Mucosa of rectum (tissue), 2 donors: ENCODE results near the gene ADGRL3.

Experiments used
- H3K27ac ChIP-seq, 2 donors: one replicate each; pipeline ENCODE4 v1.7.0; 2013; ENCODE audit warnings: inconsistent platforms in 2 of 2, low read depth in 2 of 2, low read length in 2 of 2
- H3K27me3 ChIP-seq, 2 donors: one replicate each; pipeline ENCODE4 v1.7.0; 2013; ENCODE audit warnings: low read length in 2 of 2; ENCODE audit not compliant: control insufficient read depth in 2 of 2, insufficient read depth in 2 of 2
- H3K36me3 ChIP-seq, 2 donors: one replicate each; pipeline ENCODE4 v1.7.0; 2013; ENCODE audit warnings: low read length in 2 of 2; ENCODE audit not compliant: control insufficient read depth in 2 of 2, insufficient read depth in 2 of 2
- H3K4me1 ChIP-seq, 2 donors: one replicate each; pipeline ENCODE4 v1.7.0; 2013; ENCODE audit warnings: low read length in 2 of 2, mild to moderate bottlenecking in 1 of 2; ENCODE audit not compliant: control insufficient read depth in 2 of 2, insufficient read depth in 2 of 2
- H3K4me3 ChIP-seq, 2 donors: one replicate each; pipeline ENCODE4 v1.7.0; 2013; ENCODE audit warnings: low read length in 2 of 2
- H3K9ac ChIP-seq, 2 donors: one replicate each; pipeline ENCODE4 v1.7.0; 2013; ENCODE audit warnings: low read length in 2 of 2, low read depth in 1 of 2, mild to moderate bottlenecking in 1 of 2
- H3K9me3 ChIP-seq, 2 donors: one replicate each; pipeline ENCODE4 v1.7.0; 2013; ENCODE audit warnings: low read length in 2 of 2; ENCODE audit not compliant: control insufficient read depth in 2 of 2
- donor health status: healthy.
- donor health status: Normal muscosa, but diverticular disease.

The ADGRL3 gene

DNA sequence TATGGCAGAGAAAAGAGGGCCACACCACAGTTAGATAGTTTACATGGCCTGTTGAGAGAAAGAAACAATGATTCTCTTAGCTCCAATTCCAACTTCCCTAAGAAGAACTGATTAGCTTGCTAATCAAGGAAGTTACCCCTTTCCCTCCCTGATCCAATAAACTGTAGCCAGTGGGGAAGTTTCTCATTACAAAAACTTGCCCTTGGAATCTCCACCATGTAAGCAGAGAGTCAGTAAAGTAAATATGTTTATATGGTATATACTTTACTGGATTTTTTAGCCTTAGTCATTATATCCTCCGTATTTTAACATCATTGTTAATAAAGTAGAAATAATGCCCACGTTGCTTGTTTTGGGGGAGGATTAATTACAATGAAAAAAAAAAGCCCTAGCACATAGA, 7.7 kb upstream of the ADGRL3 start:
- Histone ChIP-seq H3K9me3 (no peaks in the 10 kb centered on the region), H3K27me3 (no peaks in the 10 kb centered on the region), H3K9ac (no peak overlapping the region), H3K4me3 (no peak overlapping the region), H3K36me3 (no peaks in the 10 kb centered on the region), H3K27ac (no peak overlapping the region), H3K4me1 (no peaks in the 10 kb centered on the region)

GRCh38 chr4:61193863-61194262, 6.3 kb upstream of the ADGRL3 start:
- no peak overlapping the region for H3K4me3 ChIP-seq
- H3K9me3 ChIP-seq: no peaks in the 10 kb centered on the region
- peaks cover 0 to 2% of the 10 kb centered on the region in 2 donors for H3K27me3 ChIP-seq
- H3K9ac ChIP-seq: no peak overlapping the region
- H3K4me1 ChIP-seq: no peaks in the 10 kb centered on the region
- H3K27ac ChIP-seq: no peak overlapping the region
- H3K36me3 ChIP-seq: no peaks in the 10 kb centered on the region

GRCh38 chr4:61194571-61194970, 5.6 kb upstream of the ADGRL3 start:
- Histone ChIP-seq H3K4me1 (no peaks in the 10 kb centered on the region), H3K27me3 (peaks cover 0 to 5% of the 10 kb centered on the region in 2 donors), H3K27ac (no peak overlapping the region), H3K36me3 (no peaks in the 10 kb centered on the region), H3K9me3 (no peaks in the 10 kb centered on the region), H3K9ac (no peak overlapping the region), H3K4me3 (no peak overlapping the region)

DNA sequence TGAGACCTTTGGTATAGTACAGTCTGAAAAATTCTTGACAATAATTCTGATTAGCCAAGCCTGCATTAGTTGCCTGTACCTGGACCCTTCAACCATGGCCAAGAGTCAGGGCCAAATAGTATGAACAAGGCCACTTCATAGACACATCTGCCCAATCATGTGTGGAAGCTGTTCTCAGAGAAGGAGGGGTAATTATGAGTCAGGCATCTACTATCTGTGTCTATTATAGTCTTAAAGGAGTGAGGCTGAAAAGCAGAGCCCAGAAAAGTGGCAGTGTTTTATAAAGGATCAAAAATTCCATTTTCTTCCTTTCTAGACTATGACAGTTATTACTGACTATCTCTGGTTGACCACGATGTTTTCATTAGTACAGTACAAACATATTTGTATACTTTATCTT, 5.0 kb upstream of the ADGRL3 start:
- H3K36me3 ChIP-seq: no peaks in the 10 kb centered on the region
- H3K27me3 ChIP-seq: peaks cover 0 to 6% of the 10 kb centered on the region in 2 donors
- no peaks in the 10 kb centered on the region for H3K9me3 ChIP-seq
- H3K9ac ChIP-seq: no peak overlapping the region
- H3K27ac ChIP-seq: no peak overlapping the region
- no peaks in the 10 kb centered on the region for H3K4me1 ChIP-seq
- no peak overlapping the region for H3K4me3 ChIP-seq

GRCh38 chr4:61198686-61199085, 1.4 kb upstream of the ADGRL3 start:
- no peak overlapping the region for H3K27ac ChIP-seq
- H3K36me3 ChIP-seq: no peaks in the 10 kb centered on the region
- H3K4me1 ChIP-seq: no peaks in the 10 kb centered on the region
- H3K9ac ChIP-seq: no peak overlapping the region
- H3K4me3 ChIP-seq: no peak overlapping the region
- peaks cover 6 to 19% of the 10 kb centered on the region in 2 donors for H3K27me3 ChIP-seq
- no peaks in the 10 kb centered on the region for H3K9me3 ChIP-seq

- H3K4me3 ChIP-seq: peak overlapping the region; percentile 34 to 43
- peaks cover 6 to 19% of the 10 kb centered on the region in 2 donors for H3K27me3 ChIP-seq
- H3K9ac ChIP-seq: no peak overlapping the region
- no peaks in the 10 kb centered on the region for H3K4me1 ChIP-seq
- no peak overlapping the region for H3K27ac ChIP-seq
- no peaks in the 10 kb centered on the region for H3K36me3 ChIP-seq
- no peaks in the 10 kb centered on the region for H3K9me3 ChIP-seq
Measured at GRCh38 chr4:61199873-61200186, 296 bp upstream of the ADGRL3 start.

DNA sequence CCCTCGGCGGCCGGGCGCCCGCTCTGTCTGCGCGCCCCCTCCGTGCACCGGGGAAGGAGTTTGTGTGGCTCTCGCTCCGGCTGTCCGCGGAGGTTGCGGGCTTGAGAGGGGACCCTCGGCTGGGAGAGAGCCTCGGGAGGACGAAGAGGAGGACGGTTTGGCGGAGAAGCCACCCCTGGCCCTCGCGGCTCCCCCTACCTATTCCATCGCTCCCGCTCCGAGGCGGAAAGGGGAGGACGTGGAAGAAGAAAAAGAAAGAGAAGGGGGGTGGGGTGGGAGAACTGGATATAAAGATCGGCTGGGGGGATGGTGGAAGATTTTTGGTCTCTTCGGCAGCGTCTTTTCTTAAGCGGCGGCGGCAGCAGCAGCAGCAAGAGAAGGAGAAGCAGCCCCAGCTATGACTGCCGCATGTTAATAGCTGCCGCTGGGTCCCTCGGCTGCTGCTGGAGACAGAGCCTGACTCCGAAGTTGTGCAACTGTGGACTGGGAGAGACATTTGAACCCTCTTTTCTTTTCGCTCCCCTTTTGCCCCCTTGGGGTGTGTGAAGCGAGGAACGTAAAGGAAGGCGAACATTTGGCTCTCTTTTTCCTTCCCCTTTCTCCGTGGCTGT, 895 bp downstream of the ADGRL3 start:
- no peaks in the 10 kb centered on the region for H3K36me3 ChIP-seq
- peak overlapping the region; percentile 59 to 78 for H3K4me3 ChIP-seq
- peaks cover 6 to 19% of the 10 kb centered on the region in 2 donors for H3K27me3 ChIP-seq
- no peaks in the 10 kb centered on the region for H3K9me3 ChIP-seq
- H3K27ac ChIP-seq: peak overlapping the region; percentile 47 to 52
- no peaks in the 10 kb centered on the region for H3K4me1 ChIP-seq
- H3K9ac ChIP-seq: peak overlapping the region in 1 of 2 donors; percentile 43

GRCh38 chr4:61201561-61201960, 1.4 kb downstream of the ADGRL3 start:
- Histone ChIP-seq H3K9ac (peak overlapping the region in 1 of 2 donors; percentile 43), H3K9me3 (no peaks in the 10 kb centered on the region), H3K4me3 (peak overlapping the region; percentile 59 to 78), H3K36me3 (no peaks in the 10 kb centered on the region), H3K27me3 (peaks cover 6 to 19% of the 10 kb centered on the region in 2 donors), H3K4me1 (no peaks in the 10 kb centered on the region), H3K27ac (peak overlapping the region; percentile 47 to 52)

- H3K36me3 ChIP-seq: no peaks in the 10 kb centered on the region
- no peaks in the 10 kb centered on the region for H3K4me1 ChIP-seq
- peak overlapping the region; percentile 12 to 24 for H3K9ac ChIP-seq
- H3K9me3 ChIP-seq: no peaks in the 10 kb centered on the region
- H3K4me3 ChIP-seq: peak overlapping the region; percentile 59 to 78
- H3K27me3 ChIP-seq: peaks cover 6 to 19% of the 10 kb centered on the region in 2 donors
- H3K27ac ChIP-seq: peak overlapping the region in 1 of 2 donors; percentile 52
Measured at GRCh38 chr4:61201961-61202637, 2.0 kb downstream of the ADGRL3 start.

- H3K27me3 ChIP-seq: peaks cover 6 to 19% of the 10 kb centered on the region in 2 donors
- peak overlapping the region; percentile 47 to 53 for H3K4me3 ChIP-seq
- H3K36me3 ChIP-seq: no peaks in the 10 kb centered on the region
- H3K9ac ChIP-seq: peak overlapping the region in 1 of 2 donors; percentile 2
- no peaks in the 10 kb centered on the region for H3K4me1 ChIP-seq
- H3K9me3 ChIP-seq: no peaks in the 10 kb centered on the region
- no peak overlapping the region for H3K27ac ChIP-seq
Measured at GRCh38 chr4:61202638-61203435, 2.7 kb downstream of the ADGRL3 start.
